Neutrophil (primary cell): ENCODE data around the gene PRXL2B.

Source experiments
- H3K27ac ChIP-seq: fragments of 200-600 bp; sonication (generic); 2 replicates; pipeline ENCODE4 v1.5.1; 2016; ENCODE audit warnings: mild to moderate bottlenecking, moderate library complexity
- H3K27me3 ChIP-seq: fragments of 200-600 bp; sonication (generic); 2 replicates; pipeline ENCODE4 v1.6.0; 2016; ENCODE audit warnings: mild to moderate bottlenecking
- H3K36me3 ChIP-seq: fragments of 200-600 bp; sonication (generic); 2 replicates; pipeline ENCODE4 v1.5.1; 2017
- H3K4me1 ChIP-seq, 2 experiments: fragments of 200-600 bp in 1 of 2; sonication (generic) in 1 of 2; 1 replicate in 1 of 2; 2 replicates in 1 of 2; pipeline versions ENCODE4 v1.5.1 to v1.6.1; 2013 to 2016; ENCODE audit warnings: low read depth in 1 of 2, low read length in 1 of 2, mild to moderate bottlenecking in 1 of 2, moderate library complexity in 1 of 2; ENCODE audit not compliant: control insufficient read depth in 1 of 2, insufficient read depth in 1 of 2
- H3K4me3 ChIP-seq, 2 experiments: fragments of 200-600 bp in 1 of 2; sonication (generic) in 1 of 2; 1 replicate in 1 of 2; 2 replicates in 1 of 2; pipeline ENCODE4 v1.5.1; 2013 to 2016; ENCODE audit warnings: low read depth in 1 of 2, low read length in 1 of 2, mild to moderate bottlenecking in 1 of 2, moderate library complexity in 1 of 2
- H3K9me3 ChIP-seq: fragments of 200-600 bp; sonication (generic); 2 replicates; pipeline ENCODE4 v1.5.1; 2016
- CTCF ChIP-seq: fragments of 200-600 bp; sonication (generic); IDR thresholded peaks from 2 replicates; pipeline ENCODE4 v1.5.1; 2016; ENCODE audit warnings: antibody characterized with exemption

The PRXL2B gene

GRCh38 chr1:2640626-2641025, 54.0 kb downstream of the PRXL2B start:
- no peak for TF ChIP-seq CTCF
- no peaks in the 10 kb centered on the region for H3K36me3 ChIP-seq

More at GRCh38 chr1:2640626-2641025, 54.0 kb downstream of the PRXL2B start:
- peaks cover 7 to 15% of the 10 kb centered on the region in 2 experiments for H3K4me1 ChIP-seq
- no peak overlapping the region for H3K4me3 ChIP-seq
- H3K27ac ChIP-seq: no peak overlapping the region
- peaks cover 13% of the 10 kb centered on the region for H3K9me3 ChIP-seq
- peaks cover 25% of the 10 kb centered on the region for H3K27me3 ChIP-seq
